Measurements from ENCODE around the gene WFDC8.
"Not testable (repeated sequence)": the region's sequence is repeated elsewhere in the genome, so short reads cannot be mapped to it uniquely, and the experiment has no call there.

WFDC8 gene

DNA sequence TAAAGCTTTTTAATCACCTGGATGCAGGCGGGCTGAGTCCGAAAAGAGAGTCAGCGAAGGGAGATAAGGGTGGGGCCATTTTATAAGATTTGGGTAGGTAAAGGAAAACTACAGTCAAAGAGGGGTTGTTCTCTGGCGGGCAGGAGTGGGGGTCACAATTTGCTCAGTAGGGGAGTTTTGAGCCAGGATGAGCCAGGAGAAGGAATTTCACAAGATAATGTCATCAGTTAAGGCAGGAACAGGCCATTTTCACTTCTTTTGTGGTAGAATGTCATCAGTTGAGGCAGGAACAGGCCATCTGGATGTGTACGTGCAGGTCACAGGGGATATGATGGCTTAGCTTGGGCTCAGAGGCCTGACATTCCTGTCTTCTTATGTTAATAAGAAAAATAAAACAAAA, 5.2 kb upstream of the WFDC8 start:
- not testable (repeated sequence) for H3K9ac ChIP-seq (ENCODE audit: low read length)

DNA sequence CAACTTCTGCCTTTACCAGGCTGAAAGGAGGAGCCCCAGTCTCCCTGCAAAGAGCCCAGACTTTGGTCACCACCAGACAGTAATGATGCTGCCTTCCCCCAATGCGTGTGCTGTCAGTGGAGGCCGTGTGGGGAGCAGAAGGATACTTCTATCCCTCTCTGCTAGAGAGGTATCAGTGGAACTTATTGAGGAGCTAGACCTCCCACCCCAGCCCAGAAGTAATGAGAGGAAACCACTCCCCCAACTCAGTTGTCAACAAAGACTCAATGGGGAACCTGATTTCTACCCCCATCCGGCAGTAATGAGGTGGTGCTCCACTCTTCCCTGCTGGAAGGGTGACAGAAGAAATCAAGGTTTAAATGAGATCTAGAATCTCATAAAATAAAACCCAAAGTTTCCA, 4.4 kb upstream of the WFDC8 start:
- H3K36me3 ChIP-seq (ENCODE audit: control insufficient read depth, insufficient read depth, low read length): no peaks in the 10 kb centered on the region
- H3K4me1 ChIP-seq (ENCODE audit: control insufficient read depth, insufficient read depth, low read length): no peaks in the 10 kb centered on the region
- no peak overlapping the region for H3K4me3 ChIP-seq (ENCODE audit: low read length)
- H3K9ac ChIP-seq (ENCODE audit: low read length): no peak overlapping the region
- H3K27me3 ChIP-seq (ENCODE audit: control insufficient read depth, insufficient read depth, low read length): no peaks in the 10 kb centered on the region
- no peak overlapping the region for H3K27ac ChIP-seq (ENCODE audit: low read depth, low read length)

More for the DNA sequence above, 5.2 kb upstream of the WFDC8 start:
- H3K4me3 ChIP-seq (ENCODE audit: low read length); H3K36me3 ChIP-seq (ENCODE audit: control insufficient read depth, insufficient read depth, low read length); H3K27ac ChIP-seq (ENCODE audit: low read depth, low read length); H3K4me1 ChIP-seq (ENCODE audit: control insufficient read depth, insufficient read depth, low read length); H3K27me3 ChIP-seq (ENCODE audit: control insufficient read depth, insufficient read depth, low read length): not testable (repeated sequence)

DNA sequence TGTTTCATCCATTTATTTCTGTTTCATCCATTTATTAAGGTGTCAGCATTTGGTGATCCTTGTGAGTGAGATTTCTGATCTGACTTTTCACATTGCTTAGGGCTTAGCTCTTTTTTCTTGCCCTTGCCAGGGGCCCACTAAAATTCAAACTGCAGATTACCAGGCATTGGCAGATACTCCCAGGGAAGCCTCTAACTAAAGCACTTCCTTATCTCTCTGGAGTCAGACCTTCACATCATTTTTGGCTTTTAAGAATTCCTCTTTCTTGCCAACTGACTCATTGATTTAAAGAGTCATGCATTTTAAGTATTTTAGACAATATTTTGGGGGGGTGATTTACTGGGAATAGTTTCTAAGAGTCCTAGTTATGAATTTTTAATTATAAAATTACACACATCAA, 2.6 kb upstream of the WFDC8 start:
- Histone ChIP-seq H3K27ac (ENCODE audit: low read depth, low read length) (no peak overlapping the region), H3K4me1 (ENCODE audit: control insufficient read depth, insufficient read depth, low read length) (no peaks in the 10 kb centered on the region), H3K4me3 (ENCODE audit: low read length) (no peak overlapping the region), H3K9ac (ENCODE audit: low read length) (no peak overlapping the region), H3K36me3 (ENCODE audit: control insufficient read depth, insufficient read depth, low read length) (no peaks in the 10 kb centered on the region), H3K27me3 (ENCODE audit: control insufficient read depth, insufficient read depth, low read length) (no peaks in the 10 kb centered on the region)

DNA sequence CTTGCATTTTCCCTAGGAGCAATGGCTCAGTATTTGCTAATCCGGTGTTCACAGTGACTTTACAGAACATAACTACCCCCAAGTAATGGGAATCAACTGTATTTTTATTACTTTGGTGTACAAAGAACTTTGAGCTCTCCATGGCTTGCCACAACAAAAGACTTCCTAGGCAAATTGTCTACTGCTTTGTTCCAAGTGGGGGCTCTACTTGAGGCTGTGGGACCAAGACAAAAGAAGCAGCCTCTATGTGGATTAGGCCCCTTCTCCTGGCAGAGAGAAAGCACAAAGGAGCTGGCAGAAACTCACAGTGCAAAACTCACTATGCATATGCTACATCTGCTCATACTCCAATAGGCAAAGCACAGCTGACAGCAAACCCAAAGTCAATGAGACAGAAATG, 853 bp downstream of the WFDC8 start:
- Histone ChIP-seq H3K27ac (ENCODE audit: low read depth, low read length) (no peak overlapping the region), H3K36me3 (ENCODE audit: control insufficient read depth, insufficient read depth, low read length) (no peaks in the 10 kb centered on the region), H3K4me1 (ENCODE audit: control insufficient read depth, insufficient read depth, low read length) (no peaks in the 10 kb centered on the region), H3K27me3 (ENCODE audit: control insufficient read depth, insufficient read depth, low read length) (no peaks in the 10 kb centered on the region), H3K9ac (ENCODE audit: low read length) (no peak overlapping the region), H3K4me3 (ENCODE audit: low read length) (no peak overlapping the region)

DNA sequence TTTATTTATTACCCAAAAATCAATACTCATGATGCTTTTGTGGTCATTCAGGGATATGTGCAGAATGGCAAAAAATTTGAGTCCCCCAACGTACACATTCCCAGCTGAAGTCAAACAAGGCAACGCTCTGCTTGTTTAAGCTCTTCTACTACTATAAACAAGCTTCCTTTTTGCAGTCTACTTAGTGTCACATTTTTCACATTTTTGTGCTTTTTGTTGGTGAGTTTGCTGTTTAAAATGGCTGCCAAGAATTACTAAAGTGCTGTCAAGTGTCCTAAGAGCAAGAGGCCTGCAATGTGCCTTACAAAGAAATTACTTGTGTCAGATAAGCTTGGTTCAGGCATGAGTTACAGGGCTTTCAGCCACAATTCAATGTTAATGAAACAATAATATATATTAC, 2.1 kb downstream of the WFDC8 start:
- H3K27ac ChIP-seq (ENCODE audit: low read depth, low read length): no peak overlapping the region
- no peak overlapping the region for H3K9ac ChIP-seq (ENCODE audit: low read length)
- H3K27me3 ChIP-seq (ENCODE audit: control insufficient read depth, insufficient read depth, low read length): no peaks in the 10 kb centered on the region
- no peaks in the 10 kb centered on the region for H3K4me1 ChIP-seq (ENCODE audit: control insufficient read depth, insufficient read depth, low read length)
- no peaks in the 10 kb centered on the region for H3K36me3 ChIP-seq (ENCODE audit: control insufficient read depth, insufficient read depth, low read length)
- no peak overlapping the region for H3K4me3 ChIP-seq (ENCODE audit: low read length)

DNA sequence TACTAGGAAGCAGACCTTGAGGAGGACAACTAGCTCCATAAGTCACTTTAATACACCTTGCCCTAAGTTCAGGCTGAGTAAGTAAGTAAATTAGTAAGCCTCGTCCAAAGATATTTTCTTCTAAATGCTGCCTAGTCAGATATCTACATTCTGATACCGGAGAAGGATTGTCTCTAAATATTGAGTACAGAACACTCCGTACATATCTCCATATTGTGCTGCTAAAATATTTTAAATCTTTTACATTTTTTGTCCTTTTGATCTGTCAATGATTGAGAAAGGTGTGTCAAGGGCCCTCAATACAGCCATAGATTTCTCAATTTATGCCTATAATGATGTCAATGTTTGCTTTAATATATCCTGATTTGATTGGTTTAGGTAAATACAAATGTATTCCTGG, 3.2 kb downstream of the WFDC8 start:
- Histone ChIP-seq H3K36me3 (ENCODE audit: control insufficient read depth, insufficient read depth, low read length) (no peaks in the 10 kb centered on the region), H3K4me3 (ENCODE audit: low read length) (no peak overlapping the region), H3K4me1 (ENCODE audit: control insufficient read depth, insufficient read depth, low read length) (no peaks in the 10 kb centered on the region), H3K27me3 (ENCODE audit: control insufficient read depth, insufficient read depth, low read length) (no peaks in the 10 kb centered on the region), H3K9ac (ENCODE audit: low read length) (no peak overlapping the region), H3K27ac (ENCODE audit: low read depth, low read length) (no peak overlapping the region)

DNA sequence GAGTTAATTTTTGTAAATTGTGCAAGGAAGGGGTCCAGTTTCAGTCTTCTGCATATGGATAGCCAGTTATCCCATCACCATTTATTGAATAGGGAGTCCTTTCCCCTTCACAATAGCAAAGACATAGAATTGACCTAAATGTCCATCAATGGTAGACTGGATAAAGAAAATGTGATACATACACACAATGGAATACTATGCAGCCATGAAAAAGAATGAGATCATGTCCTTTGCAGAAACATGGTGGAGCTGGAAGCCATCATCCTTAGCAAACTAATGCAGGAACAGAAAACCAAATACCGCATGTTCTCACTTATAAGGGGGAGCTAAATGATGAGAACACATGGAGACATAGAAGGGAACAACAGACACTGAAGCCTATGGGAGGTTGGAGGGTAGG, 9.4 kb downstream of the WFDC8 start:
- not testable (repeated sequence) for H3K27me3 ChIP-seq (ENCODE audit: control insufficient read depth, insufficient read depth, low read length); H3K36me3 ChIP-seq (ENCODE audit: control insufficient read depth, insufficient read depth, low read length); H3K27ac ChIP-seq (ENCODE audit: low read depth, low read length); H3K9ac ChIP-seq (ENCODE audit: low read length); H3K4me3 ChIP-seq (ENCODE audit: low read length); H3K4me1 ChIP-seq (ENCODE audit: control insufficient read depth, insufficient read depth, low read length)

DNA sequence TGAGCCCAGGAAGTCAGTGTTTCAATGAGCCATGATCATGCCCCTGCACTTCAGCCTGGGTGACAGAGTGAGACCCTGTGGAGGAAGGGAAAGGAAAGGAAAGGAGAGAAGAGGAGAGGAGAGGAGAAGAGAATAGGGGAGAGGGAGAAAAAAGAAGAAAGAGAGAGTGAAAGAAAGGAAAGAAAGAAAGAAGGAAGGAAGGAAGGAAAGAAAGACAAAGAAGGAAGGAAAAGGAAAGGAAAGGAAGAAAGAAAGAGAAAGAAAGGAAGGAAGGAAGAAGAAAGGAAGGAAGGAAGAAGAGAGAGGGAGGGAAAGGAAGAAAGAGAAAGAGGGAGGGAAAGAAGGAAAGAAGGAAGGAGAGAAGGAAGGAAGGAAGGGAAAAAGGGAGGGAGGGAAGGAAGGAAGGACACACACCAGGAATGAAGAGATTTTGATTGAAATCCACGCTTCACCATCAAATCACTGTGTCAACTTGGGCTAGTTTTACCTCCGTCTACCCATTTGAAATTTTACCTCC, 14.3 kb downstream of the WFDC8 start:
- Histone ChIP-seq H3K4me3 (ENCODE audit: low read length) (no peak overlapping the region), H3K9ac (ENCODE audit: low read length) (no peak overlapping the region)

DNA sequence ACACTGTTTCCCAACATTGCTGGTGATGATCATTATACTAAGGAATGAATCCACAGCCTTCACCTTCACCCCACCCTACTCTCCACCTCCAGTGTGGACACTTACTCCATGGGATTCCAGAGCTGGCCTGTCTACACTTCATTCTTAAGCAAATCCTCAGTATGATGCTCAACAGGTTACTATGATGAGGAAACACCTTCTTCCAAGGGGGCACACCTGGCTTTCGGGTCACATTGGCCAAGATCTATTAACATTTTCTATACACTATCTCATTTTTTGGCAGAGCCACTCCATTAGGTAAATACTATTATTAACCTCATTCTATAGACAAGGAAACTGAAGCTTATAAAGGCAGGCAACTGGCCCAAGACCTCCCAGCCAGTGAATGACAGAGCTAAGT, 23.9 kb downstream of the WFDC8 start:
- Histone ChIP-seq H3K9ac (ENCODE audit: low read length) (no peak overlapping the region), H3K36me3 (ENCODE audit: control insufficient read depth, insufficient read depth, low read length) (no peaks in the 10 kb centered on the region), H3K27me3 (ENCODE audit: control insufficient read depth, insufficient read depth, low read length) (no peaks in the 10 kb centered on the region), H3K27ac (ENCODE audit: low read depth, low read length) (no peak overlapping the region), H3K4me1 (ENCODE audit: control insufficient read depth, insufficient read depth, low read length) (no peaks in the 10 kb centered on the region), H3K4me3 (ENCODE audit: low read length) (no peak overlapping the region)

More for the DNA sequence above, 14.3 kb downstream of the WFDC8 start:
- Histone ChIP-seq H3K27me3 (ENCODE audit: control insufficient read depth, insufficient read depth, low read length) (no peaks in the 10 kb centered on the region), H3K36me3 (ENCODE audit: control insufficient read depth, insufficient read depth, low read length) (no peaks in the 10 kb centered on the region), H3K4me1 (ENCODE audit: control insufficient read depth, insufficient read depth, low read length) (no peaks in the 10 kb centered on the region), H3K27ac (ENCODE audit: low read depth, low read length) (no peak overlapping the region)

DNA sequence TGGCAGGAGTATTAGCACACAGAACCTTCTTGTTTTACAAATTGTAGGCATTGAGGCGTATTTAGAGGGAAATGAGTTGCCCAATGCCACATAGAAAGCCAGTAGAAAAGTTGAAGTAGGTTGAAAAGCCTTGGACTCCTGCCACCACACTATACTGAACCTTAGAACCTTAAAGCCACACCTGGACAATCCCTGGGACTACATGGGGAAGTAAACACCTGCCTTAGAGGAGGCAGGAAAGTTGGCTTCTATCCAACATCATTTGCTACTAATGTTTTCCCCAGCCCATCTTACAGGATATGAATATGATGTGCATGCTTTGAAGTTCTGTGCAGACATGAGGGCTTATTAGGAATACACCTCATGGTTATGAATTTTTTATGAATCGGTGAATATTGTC, 26.6 kb downstream of the WFDC8 start:
- H3K27ac ChIP-seq (ENCODE audit: low read depth, low read length): no peak overlapping the region
- H3K4me3 ChIP-seq (ENCODE audit: low read length): no peak overlapping the region
- no peak overlapping the region for H3K9ac ChIP-seq (ENCODE audit: low read length)
- no peaks in the 10 kb centered on the region for H3K4me1 ChIP-seq (ENCODE audit: control insufficient read depth, insufficient read depth, low read length)
- H3K36me3 ChIP-seq (ENCODE audit: control insufficient read depth, insufficient read depth, low read length): no peaks in the 10 kb centered on the region
- H3K27me3 ChIP-seq (ENCODE audit: control insufficient read depth, insufficient read depth, low read length): no peaks in the 10 kb centered on the region

DNA sequence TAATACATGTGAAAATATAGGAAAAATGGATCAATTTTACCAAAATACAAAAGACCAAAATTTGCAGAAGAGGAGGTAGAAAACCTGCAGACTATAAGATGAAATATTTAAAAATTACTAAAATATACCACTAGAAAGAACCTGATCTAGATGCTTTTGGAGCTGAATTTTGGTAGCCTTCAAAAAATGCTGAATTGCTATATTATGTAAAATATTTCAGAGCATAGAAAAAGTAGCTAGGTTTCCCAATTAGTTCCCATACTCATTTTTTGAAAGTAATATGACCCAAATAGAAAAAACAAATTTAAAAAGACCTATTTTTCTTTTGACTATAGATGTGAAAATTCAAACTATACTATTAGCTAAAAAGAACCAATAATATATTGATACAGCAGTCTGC, 28.3 kb downstream of the WFDC8 start:
- Histone ChIP-seq H3K9ac (ENCODE audit: low read length) (no peak overlapping the region), H3K27me3 (ENCODE audit: control insufficient read depth, insufficient read depth, low read length) (no peaks in the 10 kb centered on the region), H3K36me3 (ENCODE audit: control insufficient read depth, insufficient read depth, low read length) (no peaks in the 10 kb centered on the region), H3K4me1 (ENCODE audit: control insufficient read depth, insufficient read depth, low read length) (no peaks in the 10 kb centered on the region), H3K27ac (ENCODE audit: low read depth, low read length) (no peak overlapping the region), H3K4me3 (ENCODE audit: low read length) (no peak overlapping the region)

DNA sequence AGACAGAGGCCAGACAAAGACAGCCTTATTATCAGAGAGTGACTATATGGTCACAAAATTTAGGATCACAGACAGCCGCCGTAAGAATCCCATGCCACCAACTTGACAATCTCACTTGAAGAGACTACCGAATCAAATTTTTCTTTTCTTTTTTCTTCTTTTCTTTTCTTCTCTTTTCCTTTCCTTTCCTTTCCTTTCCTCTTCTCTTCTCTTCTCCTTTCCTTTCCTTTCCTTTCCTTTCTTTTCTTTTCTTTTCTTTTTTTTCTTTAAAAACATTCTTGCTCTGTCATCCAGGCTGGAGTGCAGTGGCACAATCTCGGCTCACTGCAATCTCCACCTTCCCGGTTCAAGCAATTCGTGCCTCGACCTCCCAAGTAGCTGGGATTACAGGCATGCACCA, 30.7 kb downstream of the WFDC8 start:
- Histone ChIP-seq H3K27ac (ENCODE audit: low read depth, low read length) (no peak overlapping the region), H3K4me3 (ENCODE audit: low read length) (no peak overlapping the region), H3K36me3 (ENCODE audit: control insufficient read depth, insufficient read depth, low read length) (no peaks in the 10 kb centered on the region), H3K27me3 (ENCODE audit: control insufficient read depth, insufficient read depth, low read length) (no peaks in the 10 kb centered on the region), H3K9ac (ENCODE audit: low read length) (no peak overlapping the region), H3K4me1 (ENCODE audit: control insufficient read depth, insufficient read depth, low read length) (no peaks in the 10 kb centered on the region)

DNA sequence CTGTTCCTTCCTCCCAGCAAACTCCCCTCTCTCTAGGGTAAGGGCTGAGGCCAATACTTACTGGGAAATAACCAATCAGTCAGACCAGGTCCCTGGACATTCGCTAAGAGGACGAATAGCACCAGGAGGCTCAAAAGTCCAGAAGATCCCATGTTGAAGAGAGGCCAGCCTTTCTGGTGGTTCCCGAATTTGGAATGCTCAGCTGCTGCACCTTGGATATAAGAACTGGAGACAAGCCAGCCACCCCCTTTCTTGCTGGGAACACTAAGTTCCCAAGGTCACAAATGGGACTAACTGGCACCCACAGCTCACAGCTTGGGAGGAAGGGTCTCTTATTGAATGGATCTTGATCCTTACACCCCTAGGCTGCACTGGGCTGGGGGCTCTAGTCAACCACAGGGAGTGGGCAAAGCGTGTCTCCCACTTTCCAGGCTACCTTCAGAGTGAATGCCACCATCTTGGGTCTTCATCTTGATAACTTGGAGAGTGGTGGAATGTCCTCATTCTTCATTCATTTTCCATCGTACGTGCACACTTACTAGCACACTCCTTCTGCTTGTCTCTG, 31.8 kb downstream of the WFDC8 start, which contains the start of gene EPPIN:
TSS of gene EPPIN (minus strand) at position 196 of the 565 bp plus-strand sequence. CDS start at position 152, 44 bp downstream.
- Histone ChIP-seq H3K27me3 (ENCODE audit: control insufficient read depth, insufficient read depth, low read length) (no peaks in the 10 kb centered on the region), H3K27ac (ENCODE audit: low read depth, low read length) (no peak within 1 kb of the TSS), H3K4me1 (ENCODE audit: control insufficient read depth, insufficient read depth, low read length) (no peaks in the 10 kb centered on the region), H3K36me3 (ENCODE audit: control insufficient read depth, insufficient read depth, low read length) (no peaks in the 10 kb centered on the region), H3K9ac (ENCODE audit: low read length) (no peak within 1 kb of the TSS), H3K4me3 (ENCODE audit: low read length) (no peak within 1 kb of the TSS)
